NCI-H2196 (cell line): ENCODE measurements around the gene TCAP.

Experiments used
- DNase-seq: peaks from one replicate; lab custom pipeline; 2025; ENCODE audit not compliant: unreplicated experiment; lab: John Stamatoyannopoulos, UW

Gene TCAP

GRCh38 chr17:39664581-39665561, at the start of gene TCAP:
Gene TCAP (plus strand): TSS chr17:39665349. CDS start chr17:39665360, 11 bp downstream.
- no peak for DNase-seq

GRCh38 chr17:39615434-39615833, 49.7 kb upstream of the TCAP start:
- DNase-seq, result no peak

- no peak for DNase-seq
Measured at GRCh38 chr17:39617100-39617445, 48.1 kb upstream of the TCAP start.

GRCh38 chr17:39617446-39618245, 47.5 kb upstream of the TCAP start:
- DNase-seq, result peak; percentile 74

- DNase-seq, result no peak
Measured at GRCh38 chr17:39618246-39618913, 46.8 kb upstream of the TCAP start.

GRCh38 chr17:39618956-39619785, 46.0 kb upstream of the TCAP start:
- DNase-seq, result no peak

GRCh38 chr17:39619786-39620101, 45.4 kb upstream of the TCAP start:
- no peak for DNase-seq

GRCh38 chr17:39621523-39622379, 43.4 kb upstream of the TCAP start:
- DNase-seq, result peak; percentile 74

GRCh38 chr17:39622380-39623006, 42.7 kb upstream of the TCAP start:
- DNase-seq, result no peak

GRCh38 chr17:39623356-39623950, 41.7 kb upstream of the TCAP start:
- DNase-seq, result peak; percentile 74

GRCh38 chr17:39624313-39624712, 40.8 kb upstream of the TCAP start:
- DNase-seq, result no peak

- DNase-seq, result no peak
Measured at GRCh38 chr17:39625198-39625785, 39.9 kb upstream of the TCAP start.

GRCh38 chr17:39626171-39627046, 38.7 kb upstream of the TCAP start, which contains the start of gene PPP1R1B:
Gene PPP1R1B (plus strand): TSS chr17:39626952. CDS start chr17:39627393, 441 bp downstream.
- no peak for DNase-seq

- DNase-seq, result no peak
Measured at GRCh38 chr17:39627047-39627711, 38.0 kb upstream of the TCAP start.

GRCh38 chr17:39627712-39628516, 37.2 kb upstream of the TCAP start:
- no peak for DNase-seq
